SU-DHL-6 (cell line): Measurements from ENCODE around the gene CEP126.

ENCODE experiments used
- CTCF ChIP-seq: fragments of 200-600 bp; sonication (generic); IDR thresholded peaks from one replicate; pipeline ENCODE4 v1.5.1; 2017; ENCODE audit warnings: antibody characterized with exemption, mild to moderate bottlenecking, low read length, moderate library complexity; ENCODE audit not compliant: insufficient read depth, poor library complexity, severe bottlenecking
- EZH2phosphoT487 ChIP-seq: fragments of 200-600 bp; sonication (generic), shearing (Covaris generic); conservative IDR thresholded peaks from 2 replicates; pipeline ENCODE4 v1.6.1; 2018; ENCODE audit warnings: mild to moderate bottlenecking, antibody characterized with exemption, low read length, moderate library complexity, mixed read lengths

GRCh38 chr11:101909087-101909486 lies 5.7 kb upstream of the CEP126 start:
- no peak for TF ChIP-seq CTCF
- no peak for TF ChIP-seq EZH2phosphoT487
